Stimulated activated memory B cell treated with anti-CD40 and anti-IgM and Interleukin-4, amounts not matched to agents 10 μg/mL and 1 μg/mL and 100 μg/mL, for 72 hours (primary cell): ENCODE measurements around the gene EVX1.

Source experiments
- ATAC-seq: fragments of 150-1000 bp; cut with Tn5 transposase; 2 replicates; pipeline ENCODE4 v1.10.0; 2021
- H3K27ac Mint-ChIP-seq: one replicate; pipeline ENCODE4 v1.8.0; 2022; ENCODE audit warnings: mild to moderate bottlenecking, mixed read lengths
- H3K27me3 Mint-ChIP-seq: one replicate; pipeline ENCODE4 v1.8.0; 2022; ENCODE audit warnings: mixed read lengths
- H3K36me3 Mint-ChIP-seq: one replicate; pipeline ENCODE4 v1.8.0; 2022; ENCODE audit warnings: mixed read lengths
- H3K4me1 Mint-ChIP-seq: one replicate; pipeline ENCODE4 v1.8.0; 2022; ENCODE audit warnings: mixed read lengths
- H3K4me3 Mint-ChIP-seq: one replicate; pipeline ENCODE4 v1.8.0; 2022; ENCODE audit warnings: mild to moderate bottlenecking, moderate library complexity, mixed read lengths
- H3K9me3 Mint-ChIP-seq: one replicate; pipeline ENCODE4 v1.8.0; 2022; ENCODE audit warnings: mixed read lengths

Gene EVX1

DNA sequence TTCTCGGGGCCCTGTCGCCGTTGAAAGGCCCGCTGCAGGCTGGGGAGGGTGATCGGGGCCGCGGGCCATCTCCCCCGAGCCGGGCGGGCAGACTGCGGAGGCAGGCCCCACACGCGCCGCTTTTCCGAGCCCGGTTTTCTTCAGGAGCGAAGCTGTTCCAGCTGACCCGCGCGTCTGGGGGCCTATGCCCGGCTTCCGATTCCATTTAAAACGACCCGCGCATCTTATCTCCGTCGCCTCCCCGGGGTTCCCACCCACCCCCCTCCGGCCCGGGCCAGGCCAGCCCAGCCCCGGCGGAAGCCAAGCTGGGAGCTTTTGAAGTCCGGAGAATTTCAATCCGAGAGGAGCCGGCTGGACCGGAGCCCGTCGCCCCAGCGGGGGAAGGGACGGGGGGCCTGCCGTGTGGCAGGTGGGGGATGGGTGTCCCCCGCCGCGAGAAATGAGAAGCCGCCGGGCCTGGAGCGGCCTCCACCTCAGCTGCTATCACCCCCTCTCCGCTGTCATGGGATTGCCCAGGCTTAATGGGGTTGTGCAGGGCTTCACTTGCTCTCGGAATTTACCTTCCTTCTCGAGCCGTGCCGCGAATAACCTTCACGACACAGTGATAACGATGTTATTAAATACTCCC, 3.1 kb upstream of the EVX1 start:
- Mint-ChIP-seq H3K4me3 (peak overlapping the region; percentile 22), H3K27me3 (peaks cover 96% of the 10 kb centered on the region)

DNA sequence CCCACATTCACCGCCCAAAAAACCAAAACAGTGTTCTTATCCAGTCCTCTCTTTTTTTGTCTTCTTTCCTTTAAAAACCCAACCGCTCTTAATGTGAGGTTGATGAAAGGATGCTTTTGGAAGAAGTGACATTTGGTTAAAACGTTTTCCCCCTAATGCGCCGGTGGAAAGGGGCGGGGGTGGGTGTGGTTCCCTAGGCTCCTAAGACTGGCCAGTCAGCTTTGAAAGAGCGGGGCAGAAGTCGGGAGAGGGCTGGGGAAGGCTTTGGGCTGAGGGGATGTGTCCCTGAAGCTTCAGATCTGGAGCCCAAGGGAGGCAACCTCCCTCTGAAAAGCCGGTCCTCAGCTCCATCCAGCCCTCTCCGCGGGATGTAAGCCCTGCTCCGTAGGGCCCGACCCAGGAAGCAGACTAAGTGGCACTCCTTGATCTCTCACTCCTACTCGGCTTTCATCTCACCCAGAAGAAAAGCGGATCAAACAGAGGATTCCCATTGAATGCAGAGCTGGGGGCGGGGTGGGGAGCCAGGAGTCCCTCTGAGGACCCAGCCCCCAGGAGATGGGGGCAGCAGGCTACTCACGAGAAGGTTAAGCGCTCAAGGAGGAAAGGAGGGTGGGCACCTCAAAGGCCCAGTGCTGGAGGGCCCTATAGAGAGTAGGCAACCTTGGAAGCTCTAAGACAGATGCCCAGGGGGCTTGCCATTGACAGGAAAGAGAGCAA, 2.4 kb upstream of the EVX1 start:
- Mint-ChIP-seq H3K27me3 (peaks cover 96% of the 10 kb centered on the region), H3K4me3 (no peak overlapping the region), H3K27ac (no peak overlapping the region), H3K9me3 (no peaks in the 10 kb centered on the region), H3K4me1 (peaks cover 42% of the 10 kb centered on the region), H3K36me3 (no peaks in the 10 kb centered on the region)
- no peak for ATAC-seq

More for the DNA sequence above, 3.1 kb upstream of the EVX1 start:
- Mint-ChIP-seq H3K27ac (no peak overlapping the region), H3K36me3 (no peaks in the 10 kb centered on the region), H3K4me1 (peaks cover 42% of the 10 kb centered on the region), H3K9me3 (no peaks in the 10 kb centered on the region)
- ATAC-seq: no peak

DNA sequence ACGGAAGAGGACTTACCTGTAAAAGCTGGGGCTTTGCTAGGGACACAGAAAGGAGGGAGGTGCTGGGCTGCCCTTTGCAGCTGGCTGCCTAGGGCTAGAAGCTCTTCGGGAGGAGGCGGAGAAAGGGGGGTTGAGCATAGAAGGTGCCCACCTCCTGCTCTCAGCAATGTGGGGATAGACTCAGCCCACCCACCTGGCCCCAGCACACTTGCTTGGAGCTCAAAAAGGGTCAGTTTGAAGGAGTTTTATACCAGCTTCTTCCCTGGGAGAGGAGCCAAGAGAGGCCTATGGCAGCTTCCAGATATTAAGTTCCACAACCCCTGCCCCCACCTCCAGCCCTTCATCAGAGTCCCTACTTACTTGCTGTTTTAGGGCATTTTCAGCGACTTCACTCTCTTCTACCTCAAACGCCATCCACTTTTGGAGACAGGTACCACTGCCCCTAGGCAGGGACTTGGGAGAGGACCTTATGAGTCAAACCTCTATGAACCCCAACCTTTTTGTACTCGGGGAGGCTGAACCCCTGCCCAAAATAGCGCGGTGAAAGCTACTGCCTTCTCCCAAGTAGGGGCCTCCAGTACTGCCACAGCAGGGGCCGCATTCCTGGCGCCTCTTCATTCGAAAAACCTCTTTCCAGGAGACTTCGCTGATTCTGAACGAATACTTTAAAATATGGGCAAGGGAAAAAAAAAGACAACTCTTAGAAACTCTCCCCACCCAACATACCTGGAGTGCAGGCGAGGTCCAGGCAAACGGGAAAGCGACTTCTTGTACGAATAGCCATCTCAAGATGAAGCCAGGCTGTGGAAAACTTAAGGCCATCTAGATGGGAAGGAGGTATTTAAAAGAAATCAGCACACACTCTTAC, 1.2 kb upstream of the EVX1 start:
- H3K4me1 Mint-ChIP-seq: peaks cover 38% of the 10 kb centered on the region
- no peak for ATAC-seq
- H3K36me3 Mint-ChIP-seq: no peaks in the 10 kb centered on the region
- no peaks in the 10 kb centered on the region for H3K9me3 Mint-ChIP-seq
- peaks cover 97% of the 10 kb centered on the region for H3K27me3 Mint-ChIP-seq
- no peak overlapping the region for H3K27ac Mint-ChIP-seq
- no peak overlapping the region for H3K4me3 Mint-ChIP-seq

DNA sequence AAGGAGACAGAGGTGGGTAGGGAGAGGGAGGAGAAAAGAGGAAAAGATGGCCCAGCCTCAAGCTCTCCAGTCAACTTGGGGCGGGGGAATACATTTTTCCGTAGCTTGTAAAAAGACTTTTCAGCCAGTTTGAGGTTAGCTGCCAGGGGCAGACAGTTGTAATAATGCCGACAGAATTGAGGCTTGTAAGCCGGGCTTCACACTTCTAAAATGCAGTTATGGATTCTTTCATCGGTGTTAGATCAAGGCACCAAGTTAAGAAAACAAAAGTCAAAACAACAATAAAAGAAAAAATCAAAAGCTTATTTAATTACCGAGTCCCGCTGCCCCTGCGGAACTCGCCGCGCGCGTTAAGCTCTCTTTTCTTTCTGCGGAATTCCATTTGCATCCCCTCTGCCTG, 448 bp upstream of the EVX1 start:
- H3K36me3 Mint-ChIP-seq: no peaks in the 10 kb centered on the region
- H3K27ac Mint-ChIP-seq: no peak overlapping the region
- H3K4me3 Mint-ChIP-seq: no peak overlapping the region
- peaks cover 97% of the 10 kb centered on the region for H3K27me3 Mint-ChIP-seq
- ATAC-seq: no peak
- no peaks in the 10 kb centered on the region for H3K9me3 Mint-ChIP-seq
- peaks cover 36% of the 10 kb centered on the region for H3K4me1 Mint-ChIP-seq

DNA sequence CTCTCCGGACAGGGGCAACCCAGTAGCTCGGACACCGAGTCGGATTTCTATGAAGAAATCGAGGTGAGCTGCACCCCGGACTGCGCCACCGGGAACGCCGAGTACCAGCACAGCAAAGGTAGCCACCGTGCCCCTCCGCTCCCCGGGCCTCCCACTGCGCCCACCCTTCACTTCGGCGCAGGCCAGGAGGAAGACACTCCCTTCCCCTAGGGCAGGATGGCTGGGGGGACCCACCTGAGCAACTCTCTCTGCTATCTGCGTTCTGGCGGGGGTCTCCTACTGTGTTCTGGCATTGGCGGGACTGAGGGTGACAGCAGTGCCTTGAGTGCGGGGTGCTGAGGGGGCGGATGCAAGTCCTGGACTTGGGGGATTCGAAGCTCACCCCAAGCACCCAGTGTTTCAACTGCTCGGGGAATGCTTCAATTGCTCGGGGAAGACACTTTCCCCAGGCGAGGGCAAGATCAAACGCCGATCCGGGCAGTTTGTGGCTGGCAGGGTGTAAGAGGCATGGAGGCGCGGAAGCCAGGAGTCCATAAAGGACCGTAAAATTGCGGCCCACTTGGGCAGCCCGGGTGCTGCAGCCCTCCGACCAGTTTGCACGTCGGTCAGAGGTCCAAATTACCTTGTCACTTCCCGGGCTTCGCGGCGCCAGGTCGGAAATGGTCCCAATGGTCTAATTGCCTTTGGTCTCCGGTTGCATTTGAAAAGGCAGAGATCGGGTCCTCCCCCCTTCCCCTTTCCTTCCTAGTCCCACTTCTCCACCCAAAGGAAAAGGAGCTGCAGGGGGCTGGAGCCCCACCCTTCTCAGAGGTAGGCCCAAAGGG, 950 bp downstream of the EVX1 start:
- no peak for ATAC-seq
- Mint-ChIP-seq H3K36me3 (no peaks in the 10 kb centered on the region), H3K9me3 (no peaks in the 10 kb centered on the region), H3K4me1 (peaks cover 36% of the 10 kb centered on the region), H3K27ac (no peak overlapping the region), H3K27me3 (peaks cover 97% of the 10 kb centered on the region), H3K4me3 (peak overlapping the region; percentile 18)

DNA sequence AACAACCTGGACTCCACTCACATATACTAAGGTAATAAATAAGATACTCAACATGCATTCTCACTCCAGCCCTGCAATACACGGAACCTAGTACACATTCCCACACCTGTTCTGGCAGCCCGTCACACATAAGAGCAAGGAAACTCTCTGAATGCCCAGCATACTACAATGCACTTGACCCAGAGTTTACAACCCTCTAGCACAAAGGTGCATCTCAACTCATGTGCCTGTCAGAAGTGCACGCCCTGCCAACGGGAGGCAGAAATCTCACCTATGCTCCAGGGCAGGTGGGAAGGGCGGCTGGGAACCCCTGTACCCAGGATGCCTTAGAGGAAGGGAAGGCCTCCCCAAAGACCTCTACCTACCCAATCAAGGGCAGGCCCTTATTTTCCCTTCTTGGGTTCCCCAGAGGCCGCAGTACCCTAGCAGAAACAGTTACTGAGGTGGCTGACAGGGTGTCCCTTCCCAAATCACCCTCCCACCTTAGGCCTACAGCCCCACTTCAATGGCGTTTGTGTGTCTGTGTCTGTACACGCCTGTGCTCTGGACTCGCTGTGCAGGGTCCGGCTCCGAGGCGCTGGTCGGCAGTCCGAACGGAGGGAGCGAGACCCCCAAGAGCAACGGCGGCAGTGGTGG, 2.0 kb downstream of the EVX1 start:
- H3K9me3 Mint-ChIP-seq: no peaks in the 10 kb centered on the region
- ATAC-seq: no peak
- no peaks in the 10 kb centered on the region for H3K36me3 Mint-ChIP-seq
- peaks cover 99% of the 10 kb centered on the region for H3K27me3 Mint-ChIP-seq
- H3K27ac Mint-ChIP-seq: no peak overlapping the region
- H3K4me3 Mint-ChIP-seq: no peak overlapping the region
- peaks cover 41% of the 10 kb centered on the region for H3K4me1 Mint-ChIP-seq

DNA sequence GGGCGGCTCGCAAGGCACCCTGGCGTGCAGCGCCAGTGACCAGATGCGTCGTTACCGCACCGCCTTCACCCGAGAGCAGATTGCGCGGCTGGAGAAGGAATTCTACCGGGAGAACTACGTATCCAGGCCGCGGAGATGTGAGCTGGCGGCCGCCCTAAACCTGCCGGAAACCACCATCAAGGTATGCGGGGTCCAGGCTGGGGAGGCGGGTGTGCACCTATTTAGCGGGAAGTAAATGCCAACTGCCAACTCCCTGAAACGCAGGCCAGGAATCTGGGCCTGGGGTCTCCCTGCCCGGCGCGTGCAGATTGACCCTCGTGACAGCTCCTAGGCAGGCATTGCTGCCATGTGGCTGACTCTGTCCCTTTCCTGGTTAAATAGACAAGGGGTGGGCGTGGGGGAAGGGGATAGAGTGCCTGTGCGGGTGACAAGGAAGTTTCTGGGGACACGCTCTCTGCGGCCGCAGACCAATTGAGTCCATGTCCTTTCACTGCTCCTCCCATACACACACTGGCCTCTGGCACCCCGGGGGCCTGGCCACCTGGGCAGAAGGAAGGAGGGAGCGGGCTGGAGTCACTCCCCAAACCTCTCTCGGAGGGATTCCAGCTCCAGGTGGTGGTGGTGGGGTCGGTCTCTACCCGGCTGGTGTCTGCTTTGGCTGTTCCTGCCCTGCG, 2.7 kb downstream of the EVX1 start:
- H3K4me1 Mint-ChIP-seq: peaks cover 39% of the 10 kb centered on the region
- H3K4me3 Mint-ChIP-seq: no peak overlapping the region
- H3K27ac Mint-ChIP-seq: no peak overlapping the region
- no peak for ATAC-seq
- peaks cover 99% of the 10 kb centered on the region for H3K27me3 Mint-ChIP-seq
- H3K9me3 Mint-ChIP-seq: no peaks in the 10 kb centered on the region
- no peaks in the 10 kb centered on the region for H3K36me3 Mint-ChIP-seq

DNA sequence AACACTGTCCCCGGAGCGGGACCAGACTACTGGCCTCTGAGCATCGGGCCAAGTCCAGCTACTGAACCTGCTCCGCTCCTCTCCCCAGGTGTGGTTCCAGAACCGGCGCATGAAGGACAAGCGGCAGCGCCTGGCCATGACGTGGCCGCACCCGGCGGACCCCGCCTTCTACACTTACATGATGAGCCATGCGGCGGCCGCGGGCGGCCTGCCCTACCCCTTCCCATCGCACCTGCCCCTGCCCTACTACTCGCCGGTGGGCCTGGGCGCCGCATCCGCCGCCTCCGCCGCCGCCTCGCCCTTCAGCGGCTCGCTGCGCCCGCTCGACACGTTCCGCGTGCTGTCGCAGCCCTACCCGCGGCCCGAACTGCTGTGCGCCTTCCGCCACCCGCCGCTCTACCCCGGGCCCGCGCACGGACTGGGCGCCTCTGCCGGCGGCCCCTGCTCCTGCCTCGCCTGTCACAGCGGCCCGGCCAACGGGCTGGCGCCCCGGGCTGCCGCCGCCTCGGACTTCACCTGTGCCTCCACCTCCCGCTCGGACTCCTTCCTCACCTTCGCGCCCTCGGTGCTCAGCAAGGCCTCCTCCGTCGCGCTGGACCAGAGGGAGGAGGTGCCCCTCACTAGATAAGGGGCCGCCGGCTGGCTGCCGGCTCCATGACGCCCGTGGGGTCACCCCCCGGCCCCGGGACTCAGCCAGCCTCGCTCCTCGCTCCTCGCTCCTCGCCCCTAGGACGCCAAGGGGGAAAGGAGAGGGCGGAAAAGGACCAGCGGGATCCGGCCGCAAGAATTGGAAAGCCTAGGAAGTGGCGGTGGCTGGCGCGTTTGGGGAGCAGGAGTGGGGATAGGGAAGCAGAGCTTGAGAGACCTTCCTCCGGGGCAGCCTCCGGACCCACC, 3.4 kb downstream of the EVX1 start:
- Mint-ChIP-seq H3K27me3 (peaks cover 99% of the 10 kb centered on the region), H3K4me1 (peaks cover 32% of the 10 kb centered on the region), H3K9me3 (no peaks in the 10 kb centered on the region), H3K27ac (no peak overlapping the region), H3K36me3 (no peaks in the 10 kb centered on the region), H3K4me3 (no peak overlapping the region)
- ATAC-seq: no peak

DNA sequence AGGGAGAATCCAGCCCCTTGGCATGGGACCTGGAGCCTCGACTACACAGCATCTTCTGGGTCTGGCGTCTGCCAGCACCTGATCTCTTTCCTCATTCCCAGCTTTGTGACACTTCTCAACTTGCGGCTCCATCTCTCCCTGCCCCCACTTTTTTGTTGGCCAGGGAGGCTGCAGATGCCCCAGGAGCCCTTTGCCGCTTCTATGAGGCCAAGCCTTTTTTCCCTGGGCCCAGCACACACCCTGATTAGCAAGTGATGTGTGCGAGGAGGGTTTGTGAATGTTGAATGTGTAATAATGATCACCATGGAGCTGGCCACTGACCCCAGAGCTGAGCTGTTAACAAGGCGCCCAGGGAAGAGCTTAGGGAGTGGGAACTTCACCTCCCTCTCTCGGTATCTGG, 4.4 kb downstream of the EVX1 start:
- Mint-ChIP-seq H3K27ac (no peak overlapping the region), H3K4me1 (peaks cover 33% of the 10 kb centered on the region)
- no peak for ATAC-seq

DNA sequence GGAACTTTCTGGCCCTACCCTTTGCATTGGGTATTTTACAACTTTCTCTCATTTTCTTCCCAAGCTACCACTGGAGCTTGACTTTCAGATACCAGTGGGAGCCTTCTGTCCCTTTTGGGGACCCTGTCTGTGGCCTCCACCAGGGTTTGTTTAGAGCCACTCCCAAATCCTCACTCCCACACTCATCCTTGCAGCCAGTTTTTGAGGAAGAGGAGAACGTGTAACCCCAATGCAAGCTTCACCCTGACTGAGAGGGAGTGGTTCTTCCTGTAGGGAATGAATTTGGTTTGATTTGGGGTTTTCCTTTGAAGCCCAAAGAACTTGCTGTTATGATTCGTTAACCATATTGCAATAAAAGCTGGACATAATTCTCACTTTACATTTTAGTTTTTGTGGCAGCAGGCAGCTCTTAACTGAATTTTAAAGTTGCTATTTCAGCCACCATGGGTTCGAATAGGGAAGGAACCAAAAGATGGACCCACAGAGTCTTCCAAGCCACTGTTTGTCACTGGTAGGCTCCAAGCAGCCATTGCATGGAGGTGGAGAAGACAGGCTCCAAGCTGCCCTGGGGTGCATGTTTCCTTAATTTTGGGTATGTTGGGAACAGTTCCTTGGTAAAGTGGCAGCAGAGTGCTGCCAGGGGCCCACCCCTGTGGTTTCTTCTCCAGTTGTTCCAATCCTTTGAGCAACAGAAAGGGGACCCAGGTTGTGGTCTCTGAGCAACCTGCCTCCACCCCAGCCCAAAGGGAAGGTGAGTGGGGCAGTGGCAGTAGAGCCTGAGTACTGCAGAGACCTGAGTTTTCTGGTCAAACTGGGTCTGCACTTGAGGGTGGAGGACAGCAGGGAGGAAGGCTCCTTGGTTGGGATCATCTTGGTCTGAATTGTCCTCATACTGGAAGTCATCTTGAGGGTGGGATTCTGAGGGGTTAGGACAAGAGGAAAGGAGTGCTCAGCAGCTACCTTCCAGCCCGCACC, 5.1 kb downstream of the EVX1 start:
- peaks cover 40% of the 10 kb centered on the region for H3K4me1 Mint-ChIP-seq
- ATAC-seq: no peak
- no peaks in the 10 kb centered on the region for H3K36me3 Mint-ChIP-seq
- no peak overlapping the region for H3K4me3 Mint-ChIP-seq
- peaks cover 96% of the 10 kb centered on the region for H3K27me3 Mint-ChIP-seq
- H3K27ac Mint-ChIP-seq: no peak overlapping the region
- H3K9me3 Mint-ChIP-seq: no peaks in the 10 kb centered on the region

More for the DNA sequence above, 4.4 kb downstream of the EVX1 start:
- H3K27me3 Mint-ChIP-seq: peaks cover 96% of the 10 kb centered on the region
- H3K4me3 Mint-ChIP-seq: no peak overlapping the region
- no peaks in the 10 kb centered on the region for H3K9me3 Mint-ChIP-seq
- H3K36me3 Mint-ChIP-seq: no peaks in the 10 kb centered on the region

DNA sequence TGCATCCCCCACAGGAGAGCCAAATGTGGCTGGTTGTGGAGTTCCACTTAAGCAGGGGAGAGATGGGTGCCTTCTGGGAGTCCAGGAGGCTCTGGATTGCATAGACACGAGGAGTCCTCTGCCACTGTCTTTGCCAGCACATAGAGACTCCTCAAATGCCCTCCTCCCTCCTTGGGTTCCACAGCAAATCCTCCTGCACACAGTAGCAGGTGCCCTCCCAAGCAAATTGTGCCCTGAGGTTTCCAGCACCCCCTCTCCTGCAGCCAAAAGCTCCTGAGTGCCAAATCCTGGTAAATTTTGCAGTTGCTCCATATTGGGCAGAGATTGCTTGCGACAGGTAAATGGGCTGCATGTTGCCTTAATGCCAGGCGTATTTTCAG, 5.8 kb downstream of the EVX1 start:
- H3K4me3 Mint-ChIP-seq: no peak overlapping the region
- H3K27me3 Mint-ChIP-seq: peaks cover 97% of the 10 kb centered on the region
- no peak for ATAC-seq
- H3K27ac Mint-ChIP-seq: no peak overlapping the region
- H3K9me3 Mint-ChIP-seq: no peaks in the 10 kb centered on the region
- H3K36me3 Mint-ChIP-seq: no peaks in the 10 kb centered on the region
- H3K4me1 Mint-ChIP-seq: peaks cover 40% of the 10 kb centered on the region

DNA sequence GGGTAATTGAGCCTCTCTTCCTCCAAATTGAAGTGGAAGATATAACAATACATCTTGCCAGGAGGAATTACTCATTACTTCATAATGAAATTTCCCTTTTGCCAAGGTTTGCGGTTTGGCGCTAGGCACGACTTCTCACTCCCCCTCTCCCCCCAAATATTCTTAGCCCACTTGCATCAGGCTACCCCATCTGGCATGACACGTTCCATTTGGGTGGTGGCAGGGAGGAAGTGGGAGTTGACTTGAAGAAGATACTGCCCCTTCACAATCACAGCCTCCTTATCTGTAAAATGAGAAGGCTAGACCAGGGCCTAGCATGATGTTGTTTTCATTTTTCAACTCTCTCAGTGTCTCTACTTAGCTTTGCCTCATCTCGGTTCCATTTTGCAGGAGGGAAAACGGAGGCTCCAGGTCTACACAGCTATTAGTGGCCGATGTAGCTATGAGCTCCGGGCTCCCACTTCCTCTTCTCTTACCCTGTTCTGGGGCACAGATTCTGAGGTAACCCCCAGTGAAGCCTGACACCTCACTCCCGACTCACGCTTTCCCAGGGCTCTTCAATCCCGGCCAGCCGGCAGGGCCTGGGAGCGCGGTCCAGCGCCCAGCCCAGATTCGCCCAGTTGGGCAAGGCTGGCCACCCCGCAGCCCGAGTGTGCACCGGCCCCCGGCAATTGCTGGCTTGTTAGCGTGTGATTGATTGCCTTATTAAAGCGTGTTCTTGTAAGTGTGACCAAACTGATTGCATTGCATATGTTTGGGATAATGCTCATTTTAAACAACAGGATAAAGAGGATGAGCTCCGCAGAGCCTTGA, 6.5 kb downstream of the EVX1 start:
- Mint-ChIP-seq H3K9me3 (no peaks in the 10 kb centered on the region), H3K4me3 (no peak overlapping the region), H3K27me3 (peaks cover 97% of the 10 kb centered on the region), H3K27ac (no peak overlapping the region), H3K36me3 (no peaks in the 10 kb centered on the region), H3K4me1 (peaks cover 37% of the 10 kb centered on the region)
- ATAC-seq: peak; percentile 34
